ENCODE measurements around the gene CTNNBIP1.

CTNNBIP1 gene

GRCh38 chr1:9853249-9853595 lies 56.8 kb downstream of the CTNNBIP1 start:
- no peak for DNase-seq (ENCODE audit: low spot score)

- DNase-seq (ENCODE audit: low spot score) = peak; percentile 43
Observed at GRCh38 chr1:9852410-9853248, 57.4 kb downstream of the CTNNBIP1 start.

- no peak for DNase-seq (ENCODE audit: low spot score)
Observed at GRCh38 chr1:9852004-9852403, 58.1 kb downstream of the CTNNBIP1 start.

- DNase-seq (ENCODE audit: low spot score) = no peak
Observed at GRCh38 chr1:9850442-9851162, 59.5 kb downstream of the CTNNBIP1 start.

GRCh38 chr1:9849691-9850441 lies 60.2 kb downstream of the CTNNBIP1 start:
- DNase-seq (ENCODE audit: low spot score) = no peak

GRCh38 chr1:9848022-9848421 lies 62.0 kb downstream of the CTNNBIP1 start:
- no peak for DNase-seq (ENCODE audit: low spot score)

- no peak for DNase-seq (ENCODE audit: low spot score)
Observed at GRCh38 chr1:9847269-9847668, 62.8 kb downstream of the CTNNBIP1 start.

- DNase-seq (ENCODE audit: low spot score) = no peak
Observed at GRCh38 chr1:9846611-9847171, 63.4 kb downstream of the CTNNBIP1 start.

- no peak for DNase-seq (ENCODE audit: low spot score)
Observed at GRCh38 chr1:9845914-9846313, 64.2 kb downstream of the CTNNBIP1 start.

GRCh38 chr1:9844756-9845155 lies 65.3 kb downstream of the CTNNBIP1 start:
- DNase-seq (ENCODE audit: low spot score) = no peak

- no peak for DNase-seq (ENCODE audit: low spot score)
Observed at GRCh38 chr1:9844106-9844505, 66.0 kb downstream of the CTNNBIP1 start.

- no peak for DNase-seq (ENCODE audit: low spot score)
Observed at GRCh38 chr1:9843576-9843945, 66.5 kb downstream of the CTNNBIP1 start.

GRCh38 chr1:9842781-9843575 lies 67.1 kb downstream of the CTNNBIP1 start:
- no peak for DNase-seq (ENCODE audit: low spot score)

GRCh38 chr1:9842073-9842711 lies 67.9 kb downstream of the CTNNBIP1 start:
- DNase-seq (ENCODE audit: low spot score) = no peak

GRCh38 chr1:9841460-9841859 lies 68.6 kb downstream of the CTNNBIP1 start:
- DNase-seq (ENCODE audit: low spot score) = no peak

- DNase-seq (ENCODE audit: low spot score) = no peak
Observed at GRCh38 chr1:9840176-9840575, 69.9 kb downstream of the CTNNBIP1 start.

- DNase-seq (ENCODE audit: low spot score) = peak; percentile 76
Observed at GRCh38 chr1:9838946-9839345, 71.1 kb downstream of the CTNNBIP1 start.

- DNase-seq (ENCODE audit: low spot score) = no peak
Observed at GRCh38 chr1:9836632-9836960, 73.5 kb downstream of the CTNNBIP1 start.

- DNase-seq (ENCODE audit: low spot score) = no peak
Observed at GRCh38 chr1:9835758-9836631, 74.1 kb downstream of the CTNNBIP1 start.

GRCh38 chr1:9835404-9835757 lies 74.7 kb downstream of the CTNNBIP1 start:
- no peak for DNase-seq (ENCODE audit: low spot score)
